GM10248 (cell line): ENCODE measurements around the gene TMC1.

Source experiments
- CTCF ChIA-PET: fragments of 300-600 bp; sonication (Branson Sonifier 250); formaldehyde crosslinking; extraction: SDS; loops from one replicate; lab custom pipeline; 2021; ENCODE audit warnings: antibody characterized with exemption; lab: Yijun Ruan, JAX
- POLR2A ChIA-PET: fragments of 350-650 bp; sonication (Branson Sonifier 250); formaldehyde crosslinking; extraction: SDS; loops from one replicate; lab custom pipeline; 2020; ENCODE audit warnings: antibody characterized with exemption; lab: Yijun Ruan, JAX
- DNase-seq: peaks from one replicate; pipeline ENCODE4 v3.0.0; 2012; ENCODE audit errors: extremely low spot score
- TF ChIP-seq, protein P1 (sequence below): IDR thresholded peaks from 2 replicates; pipeline ENCODE4 v1.5.1; 2012; ENCODE audit warnings: mild to moderate bottlenecking, low read depth; ENCODE audit errors: extremely low read depth, missing control alignments, control extremely low read depth

The TMC1 gene

DNA sequence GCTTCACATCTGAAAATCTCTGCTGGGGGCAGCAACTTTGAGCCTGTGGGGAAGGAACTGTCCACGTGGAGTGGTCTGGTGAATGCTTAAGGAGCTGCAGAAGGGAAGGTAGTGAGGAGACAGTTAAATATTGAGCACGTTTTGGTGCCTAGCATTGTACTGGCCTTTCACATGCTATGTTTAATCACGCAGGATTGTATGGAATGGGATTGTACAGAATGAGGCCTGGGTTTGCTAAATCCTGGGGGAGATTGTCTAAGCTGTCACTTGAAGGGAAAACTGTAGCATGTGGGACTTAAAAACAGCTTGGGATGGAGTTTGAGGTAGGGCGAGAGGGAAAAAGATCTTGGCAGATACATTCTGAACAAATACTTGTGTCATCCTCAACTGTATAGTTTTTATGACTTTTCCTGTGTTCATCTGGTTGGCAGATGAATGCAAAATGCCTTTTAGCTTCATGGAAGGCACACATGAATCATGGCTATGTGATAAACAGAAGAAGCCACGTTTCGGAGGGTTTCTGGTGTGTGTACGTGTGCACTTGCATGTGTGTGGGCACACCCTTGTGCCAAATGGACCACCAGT, 106.6 kb downstream of the TMC1 start:
- TF ChIP-seq, protein P1, sequence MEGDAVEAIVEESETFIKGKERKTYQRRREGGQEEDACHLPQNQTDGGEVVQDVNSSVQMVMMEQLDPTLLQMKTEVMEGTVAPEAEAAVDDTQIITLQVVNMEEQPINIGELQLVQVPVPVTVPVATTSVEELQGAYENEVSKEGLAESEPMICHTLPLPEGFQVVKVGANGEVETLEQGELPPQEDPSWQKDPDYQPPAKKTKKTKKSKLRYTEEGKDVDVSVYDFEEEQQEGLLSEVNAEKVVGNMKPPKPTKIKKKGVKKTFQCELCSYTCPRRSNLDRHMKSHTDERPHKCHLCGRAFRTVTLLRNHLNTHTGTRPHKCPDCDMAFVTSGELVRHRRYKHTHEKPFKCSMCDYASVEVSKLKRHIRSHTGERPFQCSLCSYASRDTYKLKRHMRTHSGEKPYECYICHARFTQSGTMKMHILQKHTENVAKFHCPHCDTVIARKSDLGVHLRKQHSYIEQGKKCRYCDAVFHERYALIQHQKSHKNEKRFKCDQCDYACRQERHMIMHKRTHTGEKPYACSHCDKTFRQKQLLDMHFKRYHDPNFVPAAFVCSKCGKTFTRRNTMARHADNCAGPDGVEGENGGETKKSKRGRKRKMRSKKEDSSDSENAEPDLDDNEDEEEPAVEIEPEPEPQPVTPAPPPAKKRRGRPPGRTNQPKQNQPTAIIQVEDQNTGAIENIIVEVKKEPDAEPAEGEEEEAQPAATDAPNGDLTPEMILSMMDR, result no peak
- ChIA-PET CTCF (no interaction called here), POLR2A (no interaction called here)
- no peak for DNase-seq

DNA sequence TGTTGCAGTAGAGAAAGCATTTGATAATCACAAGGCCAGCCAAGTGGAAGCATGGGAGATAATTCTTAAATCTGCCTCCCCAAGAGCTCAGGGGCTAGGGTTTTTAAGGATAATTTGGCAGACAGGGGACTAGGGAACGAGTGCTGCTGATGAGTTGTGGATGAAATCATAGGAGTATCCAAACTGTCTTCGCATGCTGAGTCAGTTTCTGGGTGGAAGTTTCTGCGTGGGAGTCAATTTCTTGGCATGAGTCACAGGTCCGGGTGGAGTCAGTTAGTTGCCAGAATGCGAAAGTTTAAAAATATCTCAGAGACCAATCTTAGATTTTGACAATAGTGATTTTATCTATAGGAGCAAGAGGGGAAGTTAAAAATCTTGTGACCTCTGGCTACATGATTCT, 112.6 kb downstream of the TMC1 start:
- TF ChIP-seq, protein P1, result no peak
- DNase-seq, result no peak
- CTCF ChIA-PET, result interaction anchor here (1.0 to 4.4 kb wide), 2 partner anchors 11 to 72 kb away, joined by 3 to 19 read pairs; no protein-coding TSS in a partner anchor
- POLR2A ChIA-PET, result no interaction called here

GRCh38 chr9:72635197-72635596, 113.8 kb downstream of the TMC1 start:
- peak; percentile 32 for DNase-seq
- ChIA-PET CTCF (interaction anchor here (1.4 to 4.4 kb wide), 2 partner anchors 12 to 45 kb away, joined by 3 to 19 read pairs; no protein-coding TSS in a partner anchor), POLR2A (no interaction called here)
- TF ChIP-seq, protein P1, result no peak

DNA sequence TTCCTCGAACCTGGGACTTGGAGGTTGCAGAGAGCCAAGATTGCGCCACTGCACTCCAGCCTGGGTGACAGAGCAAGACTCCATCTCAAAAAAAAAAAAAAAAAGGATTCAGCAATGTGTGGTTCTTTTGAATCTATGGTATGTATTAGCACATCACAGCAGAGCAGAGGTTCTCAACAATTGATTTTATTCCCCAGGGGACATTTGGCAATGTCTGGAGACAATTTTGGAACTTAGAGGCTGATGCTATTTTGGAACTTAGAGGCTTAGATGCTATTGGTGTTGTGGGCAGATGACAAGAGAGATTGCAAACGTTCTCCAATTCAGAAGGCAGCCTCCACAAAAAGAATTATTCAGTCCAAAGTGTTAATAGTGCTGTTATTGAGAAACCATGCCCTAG, 115.2 kb downstream of the TMC1 start:
- POLR2A ChIA-PET, result no interaction called here
- TF ChIP-seq, protein P1, result no peak
- CTCF ChIA-PET, result no interaction called here
- no peak for DNase-seq

- CTCF ChIA-PET, result no interaction called here
- no peak for DNase-seq
- POLR2A ChIA-PET, result no interaction called here
- TF ChIP-seq, protein P1, result no peak
Measured at GRCh38 chr9:72643651-72644050, 122.2 kb downstream of the TMC1 start.

GRCh38 chr9:72646061-72646460, 124.7 kb downstream of the TMC1 start:
- TF ChIP-seq, protein P1, result no peak
- CTCF ChIA-PET, result interaction anchor here (1.0 kb wide), 1 partner anchor 11 kb away, joined by 3 read pairs; no protein-coding TSS in a partner anchor
- DNase-seq, result no peak
- POLR2A ChIA-PET, result interaction anchor here (0.8 kb wide), 1 partner anchor 281 kb away, joined by 3 read pairs; the partner anchor contains the start of gene ZFAND5
